ENCODE measurements around the gene WAC. TPM values are rescaled to one million over a fixed set of nuclear protein-coding genes. Genes with fewer than 3 reads are reported as not detected.
"Not testable (repeated sequence)": the region's sequence is repeated elsewhere in the genome, so short reads cannot be mapped to it uniquely, and the experiment has no call there.

Gene WAC
- 59.9 and 86.7 TPM in 2 replicates for total RNA-seq (ENCODE audit: low replicate concordance)

GRCh38 chr10:28532337-28533185 is at the start of gene WAC:
WAC (plus strand) TSS chr10:28533118; CDS start chr10:28533580, 462 bp downstream.
- DNase-seq (ENCODE audit: low read depth) = peak; percentile 92

GRCh38 chr10:28489206-28489605 is 43.7 kb upstream of the WAC start:
- no peak for TF ChIP-seq CTCF (IDR thresholded peaks at IDR 0.05; ENCODE audit: insufficient read depth, low read length)
- no peak overlapping the region for H3K4me3 ChIP-seq (ENCODE audit: low read depth, low read length)
- DNase-seq (ENCODE audit: low read depth) = no peak

More at GRCh38 chr10:28532337-28533185, at the start of gene WAC:
- TF ChIP-seq CTCF (IDR thresholded peaks at IDR 0.05; ENCODE audit: insufficient read depth, low read length) = no peak
- peak within 1 kb of the TSS; percentile 90 for H3K4me3 ChIP-seq (ENCODE audit: low read depth, low read length)

- DNase-seq (ENCODE audit: low read depth); H3K4me3 ChIP-seq (ENCODE audit: low read depth, low read length): not testable (repeated sequence)
Observed at GRCh38 chr10:28490256-28490865, 42.6 kb upstream of the WAC start.

- no peak for TF ChIP-seq CTCF (IDR thresholded peaks at IDR 0.05; ENCODE audit: insufficient read depth, low read length)
- no peak for DNase-seq (ENCODE audit: low read depth)
- no peak overlapping the region for H3K4me3 ChIP-seq (ENCODE audit: low read depth, low read length)
Observed at GRCh38 chr10:28492116-28492920, 40.6 kb upstream of the WAC start.

- H3K4me3 ChIP-seq (ENCODE audit: low read depth, low read length) = no peak overlapping the region
- TF ChIP-seq CTCF (IDR thresholded peaks at IDR 0.05; ENCODE audit: insufficient read depth, low read length) = no peak
- DNase-seq (ENCODE audit: low read depth) = no peak
Observed at GRCh38 chr10:28494420-28494819, 38.5 kb upstream of the WAC start.

- no peak overlapping the region for H3K4me3 ChIP-seq (ENCODE audit: low read depth, low read length)
- DNase-seq (ENCODE audit: low read depth) = no peak
- no peak for TF ChIP-seq CTCF (IDR thresholded peaks at IDR 0.05; ENCODE audit: insufficient read depth, low read length)
Observed at GRCh38 chr10:28495084-28495483, 37.8 kb upstream of the WAC start.

GRCh38 chr10:28496017-28496416 is 36.9 kb upstream of the WAC start:
- no peak for TF ChIP-seq CTCF (IDR thresholded peaks at IDR 0.05; ENCODE audit: insufficient read depth, low read length)
- DNase-seq (ENCODE audit: low read depth) = no peak
- H3K4me3 ChIP-seq (ENCODE audit: low read depth, low read length) = no peak overlapping the region

All from fibroblast of the aortic adventitia (primary cell).